H1 (cell line): ENCODE measurements around the gene GPC2. TPM values are rescaled to one million over a fixed set of nuclear protein-coding genes. Genes with fewer than 3 reads are reported as not detected.

Source experiments
- CTCF ChIA-PET: fragments of 300-600 bp; sonication (Branson Sonifier 250); formaldehyde crosslinking; loops from one replicate; lab custom pipeline; 2021; ENCODE audit not compliant: partially characterized antibody; lab: Charles Lee
- POLR2A ChIA-PET: fragments of 300-600 bp; sonication (Branson Sonifier 250); formaldehyde crosslinking; loops from one replicate; lab custom pipeline; 2021; ENCODE audit warnings: inconsistent platforms; ENCODE audit not compliant: partially characterized antibody; lab: Charles Lee
- DNase-seq, 2 experiments: peaks; one replicate each; pipeline versions ENCODE4 v3.0.0 to v3.0.0-alpha.2; 2010 to 2022; ENCODE audit warnings: low spot score in 2 of 2, low read depth in 1 of 2, mixed read lengths in 1 of 2
- FAIRE-seq: peaks from 2 replicates; lab custom pipeline; 2011; peaks lifted over from hg19 to GRCh38; lab: Jason Lieb, UNC
- H2AFZ ChIP-seq: 2 replicates; pipeline ENCODE4 v1.8.1; 2012; ENCODE audit warnings: low read length, inconsistent platforms
- H2AK5ac ChIP-seq: 2 replicates; pipeline ENCODE4 v1.6.1; 2013; ENCODE audit warnings: low read depth, low read length
- H2BK120ac ChIP-seq: replicated peaks from 2 replicates; pipeline ENCODE3; 2013; ENCODE audit warnings: low read depth, low read length, inconsistent platforms
- H2BK12ac ChIP-seq: 2 replicates; pipeline ENCODE4 v1.6.1; 2013; ENCODE audit warnings: low read depth, low read length
- H2BK15ac ChIP-seq: 2 replicates; pipeline ENCODE4 v1.6.1; 2013; ENCODE audit warnings: low read length
- H2BK20ac ChIP-seq: 2 replicates; pipeline ENCODE4 v1.6.1; 2013; ENCODE audit warnings: low read length
- H2BK5ac ChIP-seq: 2 replicates; pipeline ENCODE4 v1.6.1; 2013; ENCODE audit warnings: low read depth, low read length
- H3K14ac ChIP-seq: 2 replicates; pipeline ENCODE4 v1.6.1; 2013; ENCODE audit warnings: inconsistent platforms; ENCODE audit not compliant: insufficient read length
- H3K18ac ChIP-seq: 2 replicates; pipeline ENCODE4 v1.6.1; 2013; ENCODE audit warnings: low read length; ENCODE audit errors: extremely low read depth
- H3K23ac ChIP-seq: 2 replicates; pipeline ENCODE4 v1.6.1; 2013; ENCODE audit warnings: inconsistent platforms; ENCODE audit not compliant: insufficient read length
- H3K23me2 ChIP-seq: 2 replicates; pipeline ENCODE4 v1.6.1; 2013; ENCODE audit warnings: low read depth, low read length
- H3K27ac ChIP-seq: 2 replicates; pipeline ENCODE4 v1.6.1; 2011; ENCODE audit warnings: low read depth, low read length, inconsistent platforms
- H3K27me3 ChIP-seq, 4 experiments: replicated peaks in 1 of 4; 1 replicate in 1 of 4; 2 replicates in 3 of 4; pipeline versions ENCODE4 v1.6.1 to v1.8.1; 2011 to 2013; ENCODE audit warnings: low read length in 3 of 4, mild to moderate bottlenecking in 3 of 4, inconsistent platforms in 2 of 4, mixed read lengths in 2 of 4, moderate library complexity in 1 of 4; ENCODE audit not compliant: control insufficient read depth in 3 of 4, insufficient read depth in 3 of 4; ENCODE audit errors: extremely low read depth in 1 of 4
- H3K36me3 ChIP-seq, 4 experiments: 2 replicates each; pipeline versions ENCODE4 v1.6.1 to v1.8.1; 2011 to 2013; ENCODE audit warnings: mild to moderate bottlenecking in 4 of 4, low read length in 3 of 4, moderate library complexity in 2 of 4, control low read depth in 1 of 4, inconsistent platforms in 1 of 4; ENCODE audit not compliant: insufficient read depth in 4 of 4, control insufficient read depth in 2 of 4
- H3K4ac ChIP-seq: replicated peaks from 2 replicates; pipeline ENCODE3; 2013; ENCODE audit warnings: low read length, low read depth, mixed read lengths, inconsistent platforms; ENCODE audit not compliant: insufficient read length
- H3K4me1 ChIP-seq, 4 experiments: replicated peaks in 1 of 4; 1 replicate in 1 of 4; 2 replicates in 3 of 4; pipeline versions ENCODE4 v1.6.1 to v1.8.1; 2011 to 2013; ENCODE audit warnings: low read length in 3 of 4, inconsistent platforms in 2 of 4, mixed read lengths in 1 of 4; ENCODE audit not compliant: insufficient read depth in 4 of 4, control insufficient read depth in 3 of 4
- H3K4me2 ChIP-seq, 2 experiments: 2 replicates each; pipeline versions ENCODE4 v1.6.1 to v1.8.1; 2011 to 2013; ENCODE audit warnings: low read depth in 2 of 2, low read length in 2 of 2, control low read depth in 1 of 2, inconsistent platforms in 1 of 2, mild to moderate bottlenecking in 1 of 2; ENCODE audit not compliant: insufficient read depth in 1 of 2
- H3K4me3 ChIP-seq, 4 experiments: fragments of 200-600, 300-600 bp in 1 of 4; sonication (generic), shearing (Covaris generic), sonication (Bioruptor Twin) in 1 of 4; 2 replicates each; pipeline versions ENCODE4 v1.5.1 to v1.8.1; 2011 to 2016; ENCODE audit warnings: low read length in 4 of 4, low read depth in 3 of 4, control low read depth in 2 of 4, inconsistent platforms in 2 of 4, mild to moderate bottlenecking in 2 of 4, mixed read lengths in 1 of 4, moderate library complexity in 1 of 4; ENCODE audit not compliant: insufficient read depth in 2 of 4; ENCODE audit errors: extremely low read depth in 1 of 4
- H3K56ac ChIP-seq: replicated peaks from 2 replicates; pipeline ENCODE3; 2013; ENCODE audit warnings: low read depth, mild to moderate bottlenecking, mixed read lengths, low read length, inconsistent platforms; ENCODE audit not compliant: insufficient read length
- H3K79me1 ChIP-seq: 2 replicates; pipeline ENCODE4 v1.6.1; 2013; ENCODE audit warnings: low read depth, low read length, control low read depth
- H3K79me2 ChIP-seq, 2 experiments: 2 replicates each; pipeline versions ENCODE4 v1.6.1 to v1.8.1; 2012 to 2013; ENCODE audit warnings: low read length in 2 of 2, mild to moderate bottlenecking in 2 of 2, inconsistent platforms in 1 of 2; ENCODE audit not compliant: insufficient read depth in 2 of 2, control insufficient read depth in 1 of 2
- H3K9ac ChIP-seq, 4 experiments: replicated peaks in 1 of 4; 1 replicate in 1 of 4; 2 replicates in 3 of 4; pipeline versions ENCODE4 v1.6.1 to v1.8.1; 2011 to 2013; ENCODE audit warnings: low read depth in 3 of 4, low read length in 3 of 4, control low read depth in 2 of 4, mild to moderate bottlenecking in 2 of 4, moderate library complexity in 2 of 4, inconsistent platforms in 1 of 4; ENCODE audit errors: extremely low read depth in 1 of 4
- H3K9me3 ChIP-seq, 2 experiments: 2 replicates each; pipeline versions ENCODE4 v1.6.1 to v1.8.1; 2012 to 2013; ENCODE audit warnings: mild to moderate bottlenecking in 2 of 2, moderate library complexity in 2 of 2, control low read depth in 1 of 2, inconsistent platforms in 1 of 2, low read depth in 1 of 2, low read length in 1 of 2, mixed read lengths in 1 of 2; ENCODE audit not compliant: insufficient read depth in 2 of 2
- H4K20me1 ChIP-seq, 2 experiments: replicated peaks in 1 of 2; 2 replicates each; pipeline versions ENCODE3 to v1.8.1; 2011 to 2013; ENCODE audit warnings: inconsistent platforms in 2 of 2, low read length in 2 of 2, mild to moderate bottlenecking in 1 of 2; ENCODE audit not compliant: insufficient read depth in 2 of 2, control insufficient read depth in 1 of 2
- H4K5ac ChIP-seq: 2 replicates; pipeline ENCODE4 v1.6.1; 2013; ENCODE audit warnings: low read length, low read depth, mixed read lengths, inconsistent platforms; ENCODE audit not compliant: insufficient read length
- H4K8ac ChIP-seq: 2 replicates; pipeline ENCODE4 v1.8.0; 2013; ENCODE audit warnings: mild to moderate bottlenecking, moderate library complexity, low read length, inconsistent platforms; ENCODE audit not compliant: insufficient read depth; ENCODE audit errors: extremely low read depth
- H4K91ac ChIP-seq: replicated peaks from 2 replicates; pipeline ENCODE3; 2013; ENCODE audit warnings: low read length, mixed read lengths, inconsistent platforms; ENCODE audit not compliant: insufficient read length
- BCL11A ChIP-seq, 2 experiments: IDR thresholded peaks; one replicate each; pipeline ENCODE4 v1.6.1; 2011; ENCODE audit warnings: low read depth in 2 of 2, low read length in 2 of 2, mild to moderate bottlenecking in 2 of 2
- CBX8 ChIP-seq: fragments of 300-800, 300-1000 bp; sonication (generic); IDR thresholded peaks from 2 replicates; pipeline ENCODE4 v1.7.1; 2016; ENCODE audit warnings: low read depth, low read length, borderline replicate concordance
- CHD1 ChIP-seq: IDR thresholded peaks from 2 replicates; pipeline ENCODE4 v1.6.1; 2012; ENCODE audit warnings: low read depth, low read length, improper control_type of control experiment
- CREB1 ChIP-seq: IDR thresholded peaks from 2 replicates; pipeline ENCODE4 v1.6.1; 2012; ENCODE audit warnings: inconsistent platforms
- EP300 ChIP-seq, 2 experiments: IDR thresholded peaks; 1 replicate in 1 of 2; 2 replicates in 1 of 2; pipeline ENCODE4 v1.6.1; 2011 to 2012; ENCODE audit warnings: low read depth in 2 of 2, low read length in 2 of 2, mild to moderate bottlenecking in 2 of 2, borderline replicate concordance in 1 of 2, inconsistent platforms in 1 of 2, moderate library complexity in 1 of 2
- NRF1 ChIP-seq: IDR thresholded peaks from 2 replicates; pipeline ENCODE4 v1.6.1; 2011; ENCODE audit warnings: mild to moderate bottlenecking, low read depth, low read length, improper control_type of control experiment
- POLR2A ChIP-seq, 2 experiments: IDR thresholded peaks; 1 replicate in 1 of 2; 2 replicates in 1 of 2; pipeline ENCODE4 v1.6.1; 2011; ENCODE audit warnings: low read depth in 2 of 2, low read length in 2 of 2, mild to moderate bottlenecking in 2 of 2; ENCODE audit errors: control extremely low read depth in 1 of 2
- RFX5 ChIP-seq: IDR thresholded peaks from 2 replicates; pipeline ENCODE4 v1.6.1; 2011; ENCODE audit warnings: low read depth, low read length, improper control_type of control experiment, borderline replicate concordance
- RNF2 ChIP-seq: fragments of 200-900, 300-1000 bp; sonication (generic); IDR thresholded peaks from 2 replicates; pipeline ENCODE4 v1.7.1; 2016; ENCODE audit warnings: borderline replicate concordance, low read depth, mild to moderate bottlenecking, antibody characterized with exemption, low read length; ENCODE audit not compliant: poor library complexity, severe bottlenecking; ENCODE audit errors: missing control alignments
- SIX5 ChIP-seq: IDR thresholded peaks from 2 replicates; pipeline ENCODE4 v1.6.1; 2011; ENCODE audit warnings: mild to moderate bottlenecking, low read depth, low read length
- SP1 ChIP-seq: IDR thresholded peaks from 2 replicates; pipeline ENCODE4 v1.6.1; 2011; ENCODE audit warnings: low read depth, low read length
- SUZ12 ChIP-seq: fragments of 200-600 bp; sonication (generic); IDR thresholded peaks from 2 replicates; pipeline ENCODE4 v1.6.1; 2012; ENCODE audit warnings: mild to moderate bottlenecking, inconsistent platforms, low read length, moderate library complexity, mixed read lengths
- TAF1 ChIP-seq: IDR thresholded peaks from 2 replicates; pipeline ENCODE4 v1.6.1; 2011; ENCODE audit warnings: mild to moderate bottlenecking, low read depth, low read length
- YY1 ChIP-seq: IDR thresholded peaks from 2 replicates; pipeline ENCODE4 v1.6.1; 2011; ENCODE audit warnings: low read depth, mild to moderate bottlenecking, low read length
- WGBS, 2 experiments: shearing (Covaris generic) in 1 of 2; methylation state at CpG; one replicate each; pipeline versions ENCODE4 v1.1.6 to v1.1.7; 2013 to 2015; ENCODE audit warnings: low lambda C conversion rate in 2 of 2, mixed read lengths in 2 of 2, inconsistent platforms in 1 of 2, low coverage in 1 of 2, missing lambda C conversion rate in 1 of 2; ENCODE audit not compliant: insufficient replicate concordance in 2 of 2, insufficient coverage in 1 of 2, insufficient read length in 1 of 2; ENCODE audit errors: extremely low coverage in 1 of 2, missing lambda C conversion rate in 1 of 2; 5-methylcytosine and 5-hydroxymethylcytosine counted together
- polyA plus RNA-seq, 7 experiments: library from polyadenylated mRNA; depleted of rRNA in 3 of 7; stranded (reverse) in 5 of 7; unstranded in 2 of 7; fragments of >200 nt in 5 of 7; fragments of 200-250 nt in 2 of 7; gene quantifications; 1 replicate in 5 of 7; 2 replicates in 1 of 7; 4 replicates in 1 of 7; pipeline versions ENCODE4 v1.2.1 to v1.2.3, GENCODE V29; 2011 to 2013; ENCODE audit warnings: missing spikeins in 2 of 7, mixed read lengths in 2 of 7
- total RNA-seq: library from RNA; stranded (reverse); fragmentation: NEBNext Ultra II Directional; extraction: Animal tissue kit (Norgen Biotek cat#: 25700); gene quantifications from 2 replicates; pipeline ENCODE4 v1.2.1, GENCODE V29; 2021
- TF ChIP-seq, protein P1 (sequence below): IDR thresholded peaks from 2 replicates; pipeline ENCODE4 v1.6.1; 2012; ENCODE audit warnings: inconsistent platforms

The GPC2 gene
- total and polyA plus RNA-seq, 2 of the 8 experiments (the other 6 are each of a cell fraction or from before 2014, with no cell fraction given) = 25.3 to 44.8 TPM

DNA sequence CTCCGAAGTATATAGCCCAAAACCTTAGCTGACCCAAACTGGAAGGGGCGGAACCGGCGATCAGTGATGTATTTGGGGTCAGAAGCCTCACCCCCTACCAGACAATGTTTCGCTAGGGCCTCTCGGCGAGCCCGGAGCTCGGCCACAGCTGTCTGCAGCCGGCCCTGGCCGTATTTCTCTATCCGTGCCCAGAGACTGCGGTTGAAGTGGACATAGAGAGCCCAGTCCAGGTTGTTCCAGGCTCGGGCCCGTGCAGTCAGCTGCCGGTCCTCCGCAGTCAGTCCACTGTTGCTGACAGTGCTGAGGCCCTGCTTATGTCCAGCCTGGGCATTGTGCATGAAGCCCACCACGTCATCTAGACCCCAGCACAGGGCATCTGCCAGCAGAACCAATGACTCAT lies 17.1 kb downstream of the GPC2 start:
- Histone ChIP-seq H3K79me1 (no peaks in the 10 kb centered on the region; the same call in 1 of the 2 replicates), H3K18ac (no peak overlapping the region), H3K27ac (no peak overlapping the region; the same call in 1 of the 2 replicates), H2BK120ac (no peak overlapping the region), H2AFZ (no peak overlapping the region), H2BK5ac (no peak overlapping the region), H2BK12ac (no peak overlapping the region), H3K36me3 (peaks cover 6 to 20% (median 14%) of the 10 kb centered on the region in 4 experiments), H3K9ac (no peak overlapping the region), H4K91ac (no peak overlapping the region), H3K4me1 (peaks cover 0 to 15% (median 9%) of the 10 kb centered on the region in 4 experiments; a peak in 5 of 7 replicates), H4K20me1 (peaks cover 8 to 23% of the 10 kb centered on the region in 2 experiments), H2AK5ac (no peak overlapping the region), H4K8ac (no peak overlapping the region), H2BK20ac (no peak overlapping the region), H2BK15ac (no peak overlapping the region), H3K79me2 (no peaks in the 10 kb centered on the region), H3K23ac (no peak overlapping the region), H3K56ac (no peak overlapping the region), H3K27me3 (no peaks in the 10 kb centered on the region), H4K5ac (no peak overlapping the region), H3K4me2 (no peak overlapping the region), H3K14ac (no peak overlapping the region), H3K4me3 (no peak overlapping the region), H3K23me2 (peaks cover 6% of the 10 kb centered on the region), H3K4ac (no peak overlapping the region), H3K9me3 (no peaks in the 10 kb centered on the region)
- ChIA-PET CTCF (interaction anchor here (0.9 to 7.9 kb wide), 7 partner anchors 11 to 57 kb away, joined by 3 to 83 read pairs (median 3); partner anchors contain the start of gene LAMTOR4), POLR2A (interaction anchor here (0.6 to 9.9 kb wide), 10 partner anchors 8 to 346 kb away, joined by 3 to 145 read pairs (median 3); partner anchors contain the start of genes AP4M1, GAL3ST4, LAMTOR4 and MBLAC1)
- 96% methylated on average over 18 of the region's 18 CpGs; no CpG with 5 or more reads in 1 of the 2 experiments for WGBS, 2 experiments
- DNase-seq (no peak), FAIRE-seq (no peak)
- no peak for TF ChIP-seq CREB1
- no peak for TF ChIP-seq EP300 (IDR thresholded peaks at IDR 0.05; ENCODE audit: borderline replicate concordance in 1 of 2, low read depth in 2 of 2, low read length in 2 of 2)
- TF ChIP-seq SUZ12 = no peak
- TF ChIP-seq NRF1 = no peak
- TF ChIP-seq POLR2A (IDR thresholded peaks at IDR 0.05; ENCODE audit: control extremely low read depth in 1 of 2, low read depth in 2 of 2, low read length in 2 of 2) = no peak
- TF ChIP-seq CBX8 = no peak
- TF ChIP-seq BCL11A (IDR thresholded peaks at IDR 0.05; ENCODE audit: low read depth in 2 of 2, low read length in 2 of 2) = no peak
- no peak for TF ChIP-seq CHD1
- TF ChIP-seq SIX5 = no peak
- TF ChIP-seq YY1 = no peak
- TF ChIP-seq, protein P1, sequence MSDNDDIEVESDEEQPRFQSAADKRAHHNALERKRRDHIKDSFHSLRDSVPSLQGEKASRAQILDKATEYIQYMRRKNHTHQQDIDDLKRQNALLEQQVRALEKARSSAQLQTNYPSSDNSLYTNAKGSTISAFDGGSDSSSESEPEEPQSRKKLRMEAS = no peak
- no peak for TF ChIP-seq RFX5
- no peak for TF ChIP-seq RNF2
- no peak for TF ChIP-seq SP1
- no peak for TF ChIP-seq TAF1
